GM21381 (cell line): ENCODE measurements around the gene TMEM184B.

Experiments used
- ATAC-seq: cut with Tn5 transposase; IDR thresholded peaks from one replicate; pipeline ENCODE4 v1.9.1; 2021; ENCODE audit warnings: mild to moderate bottlenecking, moderate library complexity; ENCODE audit not compliant: unreplicated experiment

Gene TMEM184B

GRCh38 chr22:38272373-38273134, at the start of gene TMEM184B:
Gene TMEM184B (minus strand): TSS chr22:38273010. CDS start chr22:38247961, 25,049 bp downstream.
- ATAC-seq, result peak; percentile 52

GRCh38 chr22:38320605-38321402, 48.0 kb upstream of the TMEM184B start:
- no peak for ATAC-seq

GRCh38 chr22:38318792-38319773, 46.3 kb upstream of the TMEM184B start:
- no peak for ATAC-seq

DNA sequence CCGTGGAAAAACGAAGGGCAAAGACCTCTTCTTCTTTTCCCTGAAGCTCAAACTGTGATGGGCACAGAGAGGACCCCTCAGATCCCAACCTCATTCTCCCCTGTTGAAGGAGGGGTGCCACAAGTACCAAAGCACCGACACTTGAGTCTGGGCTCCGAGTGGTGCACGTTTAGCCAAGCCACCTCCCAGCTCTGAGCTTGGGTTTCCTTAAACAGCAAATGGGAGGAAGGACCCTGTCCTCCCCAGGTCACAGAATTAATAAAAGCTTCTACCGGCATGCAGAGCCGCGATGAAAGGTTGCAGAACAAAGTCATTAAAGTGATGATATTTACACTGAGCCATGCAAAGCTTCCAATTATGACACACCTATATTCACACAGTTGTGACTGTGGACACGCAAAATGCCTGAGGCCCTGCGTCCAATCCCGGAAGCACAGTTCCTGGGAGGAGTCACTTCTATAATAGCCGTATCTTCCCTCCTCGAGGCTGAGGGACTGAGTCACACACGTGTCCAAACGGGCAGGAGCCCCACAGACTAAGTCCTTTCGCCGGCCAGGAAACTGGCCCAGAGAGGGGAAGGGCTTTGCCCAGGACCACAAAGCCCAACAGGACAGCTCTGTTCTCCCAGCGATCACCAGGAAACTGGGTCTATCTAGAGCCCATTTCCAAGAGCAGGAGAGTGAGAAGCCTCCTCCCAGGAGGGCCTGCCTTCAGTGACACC, 45.3 kb upstream of the TMEM184B start:
- no peak for ATAC-seq

- no peak for ATAC-seq
Observed at GRCh38 chr22:38317122-38317994, 44.5 kb upstream of the TMEM184B start, which contains the start of gene CSNK1E. Gene CSNK1E (minus strand): TSS chr22:38317433. CDS start chr22:38314157, 3,276 bp downstream.

GRCh38 chr22:38316364-38317121, 43.7 kb upstream of the TMEM184B start:
- no peak for ATAC-seq

- no peak for ATAC-seq
Observed at GRCh38 chr22:38315823-38316363, 43.1 kb upstream of the TMEM184B start.

- no peak for ATAC-seq
Observed at GRCh38 chr22:38314933-38315822, 42.4 kb upstream of the TMEM184B start.

DNA sequence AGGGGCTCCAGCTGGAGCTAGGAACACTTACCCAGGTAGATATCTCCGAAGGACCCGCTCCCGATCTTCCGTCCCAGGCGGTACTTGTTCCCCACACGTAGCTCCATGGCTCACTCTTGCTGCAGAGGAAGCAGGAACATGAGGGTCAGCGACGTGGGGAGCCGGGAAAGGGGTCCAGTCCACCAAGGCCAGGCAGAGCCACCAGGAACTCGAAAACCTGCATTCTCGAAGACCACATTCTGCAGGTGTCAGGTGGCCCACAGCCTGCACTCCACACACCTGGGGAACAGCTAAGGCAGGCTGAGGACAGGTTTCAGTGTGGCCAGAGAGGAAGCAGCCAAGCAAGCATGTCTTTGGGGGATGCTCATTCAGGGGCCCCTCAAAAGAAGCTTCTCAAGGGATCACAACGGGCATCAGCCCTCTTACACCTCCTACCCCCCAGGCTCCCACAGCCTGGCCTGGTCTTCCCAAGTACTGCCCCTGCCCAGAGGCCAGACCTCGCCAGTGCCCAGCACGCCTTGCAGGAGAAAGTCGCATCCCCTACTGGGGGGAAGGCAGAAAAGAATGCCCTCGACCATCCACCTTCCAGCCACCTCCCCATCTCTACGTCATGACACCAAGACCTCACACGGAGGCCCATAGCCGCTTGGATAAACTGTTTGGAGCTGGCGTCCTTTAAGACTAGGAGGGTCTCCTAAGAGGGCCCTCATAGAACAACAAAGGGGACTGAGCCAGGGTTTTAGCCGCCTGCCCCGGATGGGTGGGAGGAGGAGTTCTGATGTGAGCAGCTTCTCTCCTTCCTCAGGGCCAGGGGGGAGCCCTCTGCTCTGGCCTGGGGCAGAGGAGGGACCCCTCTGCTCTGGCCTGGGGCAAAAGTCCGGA, 41.5 kb upstream of the TMEM184B start:
- ATAC-seq, result no peak

DNA sequence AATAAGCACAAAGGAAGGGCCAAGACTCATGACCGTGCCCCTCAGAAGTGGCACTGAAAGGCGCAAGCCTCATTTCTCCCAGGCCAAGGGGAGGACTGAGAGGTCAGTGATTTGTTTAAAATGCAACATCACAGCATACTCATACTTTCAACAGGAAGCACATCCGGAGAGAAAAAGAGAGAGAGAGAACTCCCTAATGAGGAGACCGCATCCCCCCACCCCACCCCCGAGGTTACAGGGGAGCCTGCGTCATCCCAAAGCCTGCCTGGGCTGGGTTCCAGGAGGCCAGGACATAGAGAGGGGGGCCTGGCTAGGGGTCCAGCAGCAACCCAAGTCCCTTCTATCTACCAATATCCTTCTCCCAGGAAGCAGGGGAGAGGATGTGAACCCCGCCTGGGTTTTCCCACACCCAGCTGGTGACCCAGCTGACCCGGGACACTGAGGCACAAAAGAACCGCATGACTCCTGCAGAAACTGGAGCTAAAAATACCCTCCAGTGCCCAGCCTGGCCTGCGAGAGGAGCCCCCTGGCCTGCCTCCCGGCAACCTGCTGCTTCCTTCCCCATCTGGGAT, 40.7 kb upstream of the TMEM184B start:
- no peak for ATAC-seq

- no peak for ATAC-seq
Observed at GRCh38 chr22:38312261-38312800, 39.5 kb upstream of the TMEM184B start.

DNA sequence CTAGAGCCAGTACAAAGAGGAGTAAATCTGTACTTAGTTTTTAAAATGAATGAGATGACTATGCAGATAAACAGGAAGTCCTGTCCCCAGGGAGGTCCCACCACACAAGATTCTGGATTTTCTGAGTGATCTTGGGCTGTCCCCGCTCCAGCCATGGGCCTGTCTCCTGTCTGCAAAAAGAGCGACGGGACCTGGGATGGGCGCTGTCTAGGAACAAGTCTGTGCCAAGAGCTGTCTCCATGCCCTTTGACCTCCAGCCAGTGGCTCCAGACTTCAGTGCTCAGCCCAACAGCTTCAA, 38.5 kb upstream of the TMEM184B start:
- no peak for ATAC-seq

DNA sequence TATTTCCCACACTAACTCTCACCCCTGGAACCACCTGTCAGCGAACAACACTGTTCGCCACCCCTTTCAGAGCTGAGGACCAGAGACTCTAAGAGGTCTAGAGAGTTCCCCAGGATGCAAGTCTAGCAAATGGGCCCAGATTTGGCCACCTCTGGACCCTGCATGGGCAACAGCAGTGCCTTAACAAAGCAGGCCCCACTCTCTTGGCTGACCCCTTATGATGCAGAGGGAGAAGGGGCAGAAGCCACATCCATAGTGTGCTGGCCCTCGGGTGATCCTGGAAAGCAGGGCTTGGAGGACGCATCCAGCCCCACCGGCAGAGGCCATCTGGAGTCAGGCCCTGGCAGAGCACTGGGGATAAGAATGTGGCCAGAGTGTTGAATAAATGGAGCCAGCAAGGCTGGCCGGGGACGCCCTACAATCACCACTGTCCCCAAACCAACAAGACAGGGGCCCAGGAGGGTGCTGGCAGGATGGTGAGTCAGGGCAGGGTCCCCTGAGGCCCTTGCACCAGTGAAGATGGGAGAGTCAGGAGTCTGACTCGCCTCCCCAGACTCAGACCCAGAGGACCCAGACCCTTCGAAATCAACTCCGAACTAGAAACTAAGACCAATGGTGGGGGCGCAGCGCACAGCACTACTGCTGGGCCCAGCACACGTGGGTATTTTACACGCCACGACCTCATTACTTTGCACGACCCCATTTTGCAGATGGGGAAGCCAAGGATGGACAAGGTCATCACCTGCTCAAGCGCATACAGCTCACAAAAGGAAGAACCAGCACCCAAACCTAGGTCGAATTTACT, 37.9 kb upstream of the TMEM184B start:
- no peak for ATAC-seq

- no peak for ATAC-seq
Observed at GRCh38 chr22:38309614-38310517, 37.1 kb upstream of the TMEM184B start.
